Measurements from ENCODE around the gene GXYLT2.

The GXYLT2 gene

GRCh38 chr3:72907731-72908620, 20.1 kb downstream of the GXYLT2 start:
- TF ChIP-seq CTCF (conservative IDR thresholded peaks at IDR 0.05; ENCODE audit: low read depth) = no peak
- ChIA-PET POLR2A (ENCODE audit: low non-redundant PET) (no interaction called here), CTCF (interaction anchor here (0.8 kb wide), 1 partner anchor 243 kb away, joined by 4 read pairs; no protein-coding TSS in a partner anchor)
- H3K27ac ChIP-seq = peak overlapping the region; percentile 76
- no peak for DNase-seq (ENCODE audit: low spot score)

- DNase-seq (ENCODE audit: low spot score) = no peak
- TF ChIP-seq CTCF (conservative IDR thresholded peaks at IDR 0.05; ENCODE audit: low read depth) = no peak
- ChIA-PET POLR2A (ENCODE audit: low non-redundant PET) (interaction anchor here (0.7 kb wide), 1 partner anchor 147 kb away, joined by 7 read pairs; no protein-coding TSS in a partner anchor), CTCF (no interaction called here)
- H3K27ac ChIP-seq = no peak overlapping the region
Measured at GRCh38 chr3:72909591-72909990, 21.7 kb downstream of the GXYLT2 start.

GRCh38 chr3:72912532-72912931, 24.7 kb downstream of the GXYLT2 start:
- POLR2A ChIA-PET (ENCODE audit: low non-redundant PET) = no interaction called here
- no peak overlapping the region for H3K27ac ChIP-seq
- CTCF ChIA-PET = no interaction called here
- no peak for TF ChIP-seq CTCF (conservative IDR thresholded peaks at IDR 0.05; ENCODE audit: low read depth)
- no peak for DNase-seq (ENCODE audit: low spot score)

- TF ChIP-seq CTCF (conservative IDR thresholded peaks at IDR 0.05; ENCODE audit: low read depth) = no peak
- ChIA-PET POLR2A (ENCODE audit: low non-redundant PET) (no interaction called here), CTCF (interaction anchor here (0.6 kb wide), 2 partner anchors 10 to 72 kb away, joined by 3 read pairs; no protein-coding TSS in a partner anchor)
- no peak for DNase-seq (ENCODE audit: low spot score)
- H3K27ac ChIP-seq = no peak overlapping the region
Measured at GRCh38 chr3:72914383-72914782, 26.5 kb downstream of the GXYLT2 start.

DNA sequence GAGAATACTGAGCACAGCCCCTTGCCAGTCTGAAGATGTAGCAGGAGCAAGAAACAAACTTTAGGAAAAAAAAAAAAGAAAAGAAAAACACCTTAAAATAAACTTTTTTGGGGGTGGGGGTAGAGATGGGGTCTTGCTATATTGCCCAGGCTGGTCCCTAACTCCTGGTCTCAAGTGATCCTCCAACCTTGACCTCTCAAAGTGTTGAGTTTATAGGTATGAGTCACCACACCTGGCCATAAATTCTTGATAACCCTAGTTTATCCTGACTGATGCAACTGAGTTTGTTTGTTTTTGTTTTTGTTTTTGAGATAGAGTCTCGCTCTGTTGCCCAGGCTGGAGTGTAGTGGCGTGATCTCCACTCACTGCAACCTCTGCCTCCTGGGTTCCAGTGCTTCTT, 28.4 kb downstream of the GXYLT2 start:
- DNase-seq (ENCODE audit: low spot score) = no peak
- TF ChIP-seq CTCF (conservative IDR thresholded peaks at IDR 0.05; ENCODE audit: low read depth) = no peak
- ChIA-PET CTCF (no interaction called here), POLR2A (ENCODE audit: low non-redundant PET) (no interaction called here)
- H3K27ac ChIP-seq = no peak overlapping the region

DNA sequence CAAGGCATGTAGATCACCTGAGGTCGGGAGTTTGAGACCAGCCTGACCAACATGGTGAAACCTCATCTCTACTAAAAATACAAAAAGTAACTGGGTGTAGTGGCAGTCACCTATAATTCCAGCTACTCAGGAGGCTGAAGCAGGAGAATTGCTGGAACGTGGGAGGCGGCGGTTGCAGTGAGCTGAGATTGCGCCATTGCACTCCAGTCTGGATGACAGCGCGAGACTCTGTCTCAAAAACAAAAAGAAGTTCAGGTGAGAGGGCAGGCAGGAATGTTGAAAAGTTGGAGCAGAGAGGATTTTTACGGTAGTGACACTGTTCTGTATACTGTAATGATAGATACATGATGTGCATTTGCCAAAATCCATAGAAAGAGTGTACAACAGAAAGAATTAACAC, 31.7 kb downstream of the GXYLT2 start:
- DNase-seq (ENCODE audit: low spot score) = no peak
- no peak for TF ChIP-seq CTCF (conservative IDR thresholded peaks at IDR 0.05; ENCODE audit: low read depth)
- ChIA-PET CTCF (no interaction called here), POLR2A (ENCODE audit: low non-redundant PET) (no interaction called here)
- no peak overlapping the region for H3K27ac ChIP-seq

Measured in RWPE1 (cell line).